ENCODE data around the gene ABCB9. TPM values are rescaled to one million over a fixed set of nuclear protein-coding genes. Genes with fewer than 3 reads are reported as not detected.

Gene ABCB9
- total and polyA plus RNA-seq, 2 of the 8 experiments (the other 6 are each of a cell fraction or from before 2014, with no cell fraction given): 3.8 to 8.0 TPM

GRCh38 chr12:122978507-122978955 lies 12.3 kb upstream of the ABCB9 start:
- Histone ChIP-seq H3K9me3 (ENCODE audit: insufficient read depth in 2 of 2, low read depth in 1 of 2, low read length in 1 of 2) (no peaks in the 10 kb centered on the region), H2AK5ac (ENCODE audit: low read depth, low read length) (no peak overlapping the region), H3K4ac (replicated peaks; ENCODE audit: insufficient read length, low read depth, low read length) (no peak overlapping the region), H3K27ac (ENCODE audit: low read depth, low read length) (no peak overlapping the region), H2BK15ac (ENCODE audit: low read length) (no peak overlapping the region), H2BK20ac (ENCODE audit: low read length) (no peak overlapping the region), H3K27me3 (replicated peaks in 1 of 4; ENCODE audit: control insufficient read depth in 3 of 4, extremely low read depth in 1 of 4, insufficient read depth in 3 of 4, low read length in 3 of 4) (no peaks in the 10 kb centered on the region), H3K4me2 (ENCODE audit: insufficient read depth in 1 of 2, low read depth in 2 of 2, low read length in 2 of 2) (no peak overlapping the region), H4K8ac (ENCODE audit: extremely low read depth, insufficient read depth, low read length) (no peak overlapping the region), H3K23ac (ENCODE audit: insufficient read length) (no peak overlapping the region), H3K4me1 (replicated peaks in 1 of 4; ENCODE audit: control insufficient read depth in 3 of 4, insufficient read depth in 4 of 4, low read length in 3 of 4) (peaks cover 0 to 22% (median 12%) of the 10 kb centered on the region in 4 experiments; a peak in 6 of 7 replicates), H2BK12ac (ENCODE audit: low read depth, low read length) (no peak overlapping the region), H3K79me2 (ENCODE audit: control insufficient read depth in 1 of 2, insufficient read depth in 2 of 2, low read length in 2 of 2) (peaks cover 0 to 12% of the 10 kb centered on the region in 2 experiments; a peak in 1 of 4 replicates), H3K14ac (ENCODE audit: insufficient read length) (no peak overlapping the region), H3K36me3 (ENCODE audit: control insufficient read depth in 2 of 4, insufficient read depth in 4 of 4, low read length in 3 of 4) (peaks cover 0 to 6% (median 1%) of the 10 kb centered on the region in 4 experiments; a peak in 2 of 8 replicates), H3K4me3 (ENCODE audit: extremely low read depth in 1 of 4, insufficient read depth in 2 of 4, low read depth in 3 of 4, low read length in 4 of 4) (no peak overlapping the region), H3K56ac (replicated peaks; ENCODE audit: insufficient read length, low read depth, low read length) (no peak overlapping the region), H4K91ac (replicated peaks; ENCODE audit: insufficient read length, low read length) (no peak overlapping the region), H4K20me1 (replicated peaks in 1 of 2; ENCODE audit: control insufficient read depth in 1 of 2, insufficient read depth in 2 of 2, low read length in 2 of 2) (peaks cover 0 to 12% of the 10 kb centered on the region in 2 experiments), H3K18ac (ENCODE audit: extremely low read depth, low read length) (no peak overlapping the region), H3K79me1 (ENCODE audit: low read depth, low read length) (peaks cover 7% of the 10 kb centered on the region; the same call in 1 of the 2 replicates), H2AFZ (ENCODE audit: low read length) (no peak overlapping the region), H2BK120ac (replicated peaks; ENCODE audit: low read depth, low read length) (no peak overlapping the region), H3K9ac (replicated peaks in 1 of 4; ENCODE audit: extremely low read depth in 1 of 4, low read depth in 3 of 4, low read length in 3 of 4) (no peak overlapping the region), H2BK5ac (ENCODE audit: low read depth, low read length) (no peak overlapping the region), H3K23me2 (ENCODE audit: low read depth, low read length) (peaks cover 24% of the 10 kb centered on the region), H4K5ac (ENCODE audit: insufficient read length, low read depth, low read length) (no peak overlapping the region)
- DNase-seq (ENCODE audit: low read depth in 1 of 2, low spot score in 2 of 2) (no peak), FAIRE-seq (no peak)
- ChIA-PET CTCF (ENCODE audit: partially characterized antibody) (interaction anchor here (0.9 to 1.7 kb wide), 5 partner anchors 12 to 260 kb away, joined by 3 to 8 read pairs (median 3); partner anchors contain the start of gene ABCB9), POLR2A (ENCODE audit: partially characterized antibody) (interaction anchor here (1.0 to 2.8 kb wide), 8 partner anchors 8 to 254 kb away, joined by 3 to 13 read pairs (median 6); partner anchors contain the start of genes MPHOSPH9 and MTRFR)
- WGBS, 2 experiments (ENCODE audit: extremely low coverage in 1 of 2, insufficient coverage in 1 of 2, insufficient read length in 1 of 2, insufficient replicate concordance in 2 of 2, low coverage in 1 of 2, low lambda C conversion rate in 2 of 2, missing lambda C conversion rate in 1 of 2): 86% methylated on average over 14 of the region's 21 CpGs; no CpG with 5 or more reads in 1 of the 2 experiments
- no peak for TF ChIP-seq JUN (IDR thresholded peaks at IDR 0.05; ENCODE audit: low read depth, low read length)
- no peak for TF ChIP-seq SIX5 (IDR thresholded peaks at IDR 0.05; ENCODE audit: low read depth, low read length)
- TF ChIP-seq EZH2 (IDR thresholded peaks at IDR 0.05; ENCODE audit: low read depth, low read length, severe bottlenecking): no peak
- no peak for TF ChIP-seq NRF1 (IDR thresholded peaks at IDR 0.05; ENCODE audit: low read depth, low read length)
- TF ChIP-seq PHF8 (conservative IDR thresholded peaks at IDR 0.05; ENCODE audit: low read depth, low read length): no peak
- no peak for TF ChIP-seq NANOG (IDR thresholded peaks at IDR 0.05; ENCODE audit: insufficient read depth, low read depth, low read length, poor library complexity, severe bottlenecking)
- TF ChIP-seq HDAC2 (IDR thresholded peaks at IDR 0.05; ENCODE audit: borderline replicate concordance in 1 of 2, low read depth in 2 of 2, low read length in 2 of 2): no peak

All from H1 (cell line).